DND-41 (cell line): Measurements from ENCODE around the gene RNF144B.

Source experiments
- EZH2 ChIP-seq: IDR thresholded peaks from 3 replicates; pipeline ENCODE4 v1.6.1; 2012; ENCODE audit warnings: borderline replicate concordance, low read depth, mild to moderate bottlenecking, moderate library complexity, low read length, inconsistent platforms; ENCODE audit not compliant: severe bottlenecking
- TF ChIP-seq, protein P1 (sequence below): IDR thresholded peaks from 2 replicates; pipeline ENCODE4 v1.5.1; 2012; ENCODE audit warnings: borderline replicate concordance, low read length, moderate library complexity, mild to moderate bottlenecking; ENCODE audit not compliant: poor library complexity, severe bottlenecking; ENCODE audit errors: extremely low read depth

DNA sequence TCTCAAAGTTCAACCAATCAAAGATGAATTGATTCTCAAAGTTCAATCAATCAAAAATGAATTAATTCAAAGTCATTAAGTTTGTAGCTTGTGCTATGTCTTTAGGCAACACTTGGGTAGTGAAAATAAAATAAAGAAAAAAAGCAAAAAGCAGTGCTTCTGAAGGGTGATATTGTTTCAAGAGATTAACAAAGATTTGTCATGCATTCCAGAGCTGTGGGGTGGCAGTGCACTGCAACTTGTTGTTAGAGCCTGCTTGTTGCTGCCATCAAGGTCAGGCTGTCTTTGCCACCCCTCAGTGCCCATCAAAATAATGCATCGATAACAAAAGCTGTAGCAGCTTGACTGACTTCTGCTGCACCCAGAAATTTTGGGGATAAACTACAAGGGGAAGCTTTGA lies 128.6 kb downstream of the RNF144B start:
- TF ChIP-seq, protein P1, sequence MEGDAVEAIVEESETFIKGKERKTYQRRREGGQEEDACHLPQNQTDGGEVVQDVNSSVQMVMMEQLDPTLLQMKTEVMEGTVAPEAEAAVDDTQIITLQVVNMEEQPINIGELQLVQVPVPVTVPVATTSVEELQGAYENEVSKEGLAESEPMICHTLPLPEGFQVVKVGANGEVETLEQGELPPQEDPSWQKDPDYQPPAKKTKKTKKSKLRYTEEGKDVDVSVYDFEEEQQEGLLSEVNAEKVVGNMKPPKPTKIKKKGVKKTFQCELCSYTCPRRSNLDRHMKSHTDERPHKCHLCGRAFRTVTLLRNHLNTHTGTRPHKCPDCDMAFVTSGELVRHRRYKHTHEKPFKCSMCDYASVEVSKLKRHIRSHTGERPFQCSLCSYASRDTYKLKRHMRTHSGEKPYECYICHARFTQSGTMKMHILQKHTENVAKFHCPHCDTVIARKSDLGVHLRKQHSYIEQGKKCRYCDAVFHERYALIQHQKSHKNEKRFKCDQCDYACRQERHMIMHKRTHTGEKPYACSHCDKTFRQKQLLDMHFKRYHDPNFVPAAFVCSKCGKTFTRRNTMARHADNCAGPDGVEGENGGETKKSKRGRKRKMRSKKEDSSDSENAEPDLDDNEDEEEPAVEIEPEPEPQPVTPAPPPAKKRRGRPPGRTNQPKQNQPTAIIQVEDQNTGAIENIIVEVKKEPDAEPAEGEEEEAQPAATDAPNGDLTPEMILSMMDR: no peak
- no peak for TF ChIP-seq EZH2
